Urinary bladder (tissue), 4 donors: ENCODE measurements around the gene TLN1. TPM values are rescaled to one million over a fixed set of nuclear protein-coding genes. Genes with fewer than 3 reads are reported as not detected.

Source experiments
- DNase-seq: peaks from one replicate; pipeline ENCODE4 v3.0.0-alpha.2; 2015; ENCODE audit errors: extremely low spot score
- H3K27ac ChIP-seq: one replicate; pipeline ENCODE4 v1.5.1; 2013; ENCODE audit warnings: low read depth, mild to moderate bottlenecking, moderate library complexity
- H3K36me3 ChIP-seq: one replicate; pipeline ENCODE4 v1.6.1; 2013; ENCODE audit warnings: mild to moderate bottlenecking, moderate library complexity; ENCODE audit not compliant: insufficient read depth
- H3K4me1 ChIP-seq: one replicate; pipeline ENCODE4 v1.6.1; 2013; ENCODE audit warnings: mild to moderate bottlenecking, moderate library complexity; ENCODE audit not compliant: insufficient read depth
- H3K4me3 ChIP-seq: one replicate; pipeline ENCODE4 v1.5.1; 2013; ENCODE audit warnings: low read depth, low read length
- WGBS: extraction: QIAGEN DNeasy Blood & Tissue Kit; methylation state at CpG from one replicate; pipeline ENCODE4 v1.1.7; 2013; 5-methylcytosine and 5-hydroxymethylcytosine counted together
- polyA plus RNA-seq: library from polyadenylated mRNA; stranded (reverse); fragments of 200-250 nt; gene quantifications from one replicate; pipeline ENCODE4 v1.2.3, GENCODE V29; 2013
- total RNA-seq: library from RNA; depleted of rRNA; stranded (reverse); fragments of >200 nt; gene quantifications from one replicate; pipeline ENCODE4 v1.2.3, GENCODE V29; 2014
- donor health status: healthy with polysubstance abuse.
- donor health status: healthy.

Gene TLN1
- total and polyA plus RNA-seq, 2 donors: 154 to 533 TPM

GRCh38 chr9:35675732-35676392, 56.1 kb downstream of the TLN1 start:
- H3K4me3 ChIP-seq: peak overlapping the region; percentile 37
- H3K4me1 ChIP-seq: peaks cover 2% of the 10 kb centered on the region
- H3K36me3 ChIP-seq: no peaks in the 10 kb centered on the region
- no peak overlapping the region for H3K27ac ChIP-seq
- 4% methylated on average over 51 of the region's 51 CpGs for WGBS
- peak; percentile 60 for DNase-seq

DNA sequence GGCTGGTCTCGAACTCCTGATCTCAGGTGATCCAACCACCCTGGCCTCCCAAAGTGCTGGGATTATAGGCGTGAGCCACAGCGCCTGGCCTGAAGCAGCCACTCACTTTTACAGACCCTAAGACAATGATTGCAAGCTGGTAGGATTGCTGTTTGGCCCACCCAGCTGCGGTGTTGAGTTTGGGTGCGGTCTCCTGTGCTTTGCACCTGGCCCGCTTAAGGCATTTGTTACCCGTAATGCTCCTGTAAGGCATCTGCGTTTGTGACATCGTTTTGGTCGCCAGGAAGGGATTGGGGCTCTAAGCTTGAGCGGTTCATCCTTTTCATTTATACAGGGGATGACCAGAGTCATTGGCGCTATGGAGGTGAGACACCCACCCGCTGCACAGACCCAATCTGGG, 56.8 kb downstream of the TLN1 start:
- Histone ChIP-seq H3K4me3 (peak overlapping the region; percentile 37), H3K36me3 (no peaks in the 10 kb centered on the region), H3K4me1 (peaks cover 2% of the 10 kb centered on the region), H3K27ac (no peak overlapping the region)
- DNase-seq: no peak
- 39% methylated on average over 13 of the region's 13 CpGs for WGBS

DNA sequence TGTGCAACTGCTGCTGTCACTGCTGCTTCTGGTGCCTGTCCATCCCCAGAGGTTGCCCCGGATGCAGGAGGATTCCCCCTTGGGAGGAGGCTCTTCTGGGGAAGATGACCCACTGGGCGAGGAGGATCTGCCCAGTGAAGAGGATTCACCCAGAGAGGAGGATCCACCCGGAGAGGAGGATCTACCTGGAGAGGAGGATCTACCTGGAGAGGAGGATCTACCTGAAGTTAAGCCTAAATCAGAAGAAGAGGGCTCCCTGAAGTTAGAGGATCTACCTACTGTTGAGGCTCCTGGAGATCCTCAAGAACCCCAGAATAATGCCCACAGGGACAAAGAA, 58.0 kb downstream of the TLN1 start:
- no peak for DNase-seq
- Histone ChIP-seq H3K4me1 (peaks cover 2% of the 10 kb centered on the region), H3K4me3 (no peak overlapping the region), H3K27ac (no peak overlapping the region), H3K36me3 (no peaks in the 10 kb centered on the region)
- whole genome bisulfite sequencing: 75% methylated on average over 3 of the region's 3 CpGs

GRCh38 chr9:35673132-35674024, 58.6 kb downstream of the TLN1 start, which contains the start of gene CA9:
Gene CA9 (plus strand): TSS chr9:35673928. CDS start chr9:35673960, 32 bp downstream.
- Histone ChIP-seq H3K4me3 (no peak within 1 kb of the TSS), H3K4me1 (peaks cover 2% of the 10 kb centered on the region), H3K36me3 (no peaks in the 10 kb centered on the region), H3K27ac (no peak within 1 kb of the TSS)
- 49% methylated on average over 10 of the region's 10 CpGs for WGBS
- DNase-seq: no peak

DNA sequence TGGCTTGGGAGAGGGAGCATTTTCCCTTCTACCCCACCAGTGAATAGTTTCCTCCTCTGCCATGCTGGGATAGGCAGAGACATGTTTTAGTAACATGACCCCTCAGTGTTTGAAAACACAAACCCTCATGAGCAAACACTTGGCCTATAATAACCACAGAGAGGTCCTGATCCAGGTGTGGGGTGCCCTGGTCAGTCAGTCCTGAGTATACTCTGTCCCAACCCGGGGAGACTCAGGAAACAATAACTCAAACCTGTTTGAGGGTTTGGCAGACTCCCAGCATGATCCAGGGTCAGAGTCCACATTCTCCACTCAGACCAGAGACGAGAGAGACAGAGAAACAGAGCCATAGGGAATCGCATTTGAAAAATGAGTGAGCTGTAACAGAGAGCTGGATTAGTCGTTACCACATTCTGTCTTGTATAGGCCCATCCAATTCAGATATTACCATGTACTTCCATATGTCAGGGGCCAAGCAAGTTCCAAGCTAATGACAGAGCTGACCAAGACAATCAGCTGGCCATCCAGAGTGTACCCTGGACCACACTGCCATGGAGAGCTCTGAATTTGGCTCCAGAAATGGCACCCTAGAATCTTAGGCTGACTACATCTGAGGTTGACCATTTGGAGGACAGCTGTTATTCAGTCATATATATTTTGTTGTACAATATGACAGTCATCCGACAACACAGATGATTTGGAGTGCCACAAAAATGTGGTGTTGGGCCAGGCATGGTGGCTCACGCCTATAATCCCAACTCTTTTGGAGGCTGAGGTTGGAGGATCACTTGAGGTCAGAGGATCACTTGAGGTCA, 62.5 kb downstream of the TLN1 start:
- no peaks in the 10 kb centered on the region for H3K36me3 ChIP-seq
- no peak for DNase-seq
- H3K4me3 ChIP-seq: no peak overlapping the region
- H3K4me1 ChIP-seq: no peaks in the 10 kb centered on the region
- WGBS: 71% methylated on average over 6 of the region's 6 CpGs
- no peak overlapping the region for H3K27ac ChIP-seq

DNA sequence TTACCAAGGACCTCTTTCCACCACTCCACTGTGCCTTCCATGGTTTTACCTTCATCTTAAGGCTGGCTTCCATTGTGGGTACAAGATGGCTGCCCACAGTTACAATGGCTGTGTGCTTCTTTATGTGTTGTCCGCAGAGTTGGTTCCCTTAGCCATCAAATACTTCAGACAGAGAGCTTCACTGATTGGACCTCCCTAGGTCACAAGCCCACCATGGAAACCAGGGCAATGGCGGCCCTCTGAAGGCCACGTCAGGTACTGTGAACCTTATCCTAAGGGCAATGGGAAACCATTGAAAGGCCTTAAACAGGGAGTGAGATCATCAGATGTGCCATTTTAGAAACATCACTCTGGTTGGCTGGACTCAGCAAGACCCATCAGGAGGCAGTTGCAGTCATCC, 64.1 kb downstream of the TLN1 start:
- H3K4me1 ChIP-seq: no peaks in the 10 kb centered on the region
- no peak overlapping the region for H3K4me3 ChIP-seq
- H3K36me3 ChIP-seq: no peaks in the 10 kb centered on the region
- DNase-seq: no peak
- WGBS: 94% methylated on average over 3 of the region's 3 CpGs
- no peak overlapping the region for H3K27ac ChIP-seq

DNA sequence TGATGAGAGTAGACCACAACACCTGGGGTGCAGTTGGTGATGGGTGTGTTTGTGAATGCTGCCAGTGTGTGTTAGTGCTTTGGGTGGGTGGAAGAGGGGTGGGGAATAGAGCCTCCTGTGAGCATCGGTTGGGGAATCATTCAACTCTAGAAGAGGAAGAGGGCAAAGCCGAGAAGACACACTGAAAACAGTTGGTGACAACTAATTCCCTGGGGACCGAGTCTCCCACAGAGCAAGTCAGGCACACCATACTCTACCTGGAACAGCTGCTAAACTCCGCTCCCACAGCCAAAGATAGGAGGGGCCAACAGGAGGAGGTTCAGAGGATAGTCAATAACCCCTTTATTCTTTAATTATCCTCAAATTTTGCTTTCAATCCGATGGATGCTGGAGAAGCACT, 65.4 kb downstream of the TLN1 start:
- Histone ChIP-seq H3K27ac (no peak overlapping the region), H3K4me1 (no peaks in the 10 kb centered on the region), H3K36me3 (no peaks in the 10 kb centered on the region), H3K4me3 (no peak overlapping the region)
- no peak for DNase-seq
- WGBS: 91% methylated on average over 5 of the region's 5 CpGs

- Histone ChIP-seq H3K4me3 (no peak overlapping the region), H3K27ac (no peak overlapping the region), H3K36me3 (no peaks in the 10 kb centered on the region), H3K4me1 (no peaks in the 10 kb centered on the region)
- no peak for DNase-seq
- WGBS: 59% methylated on average over 1 of the region's 1 CpG
Observed at GRCh38 chr9:35666045-35666444, 66.0 kb downstream of the TLN1 start.

DNA sequence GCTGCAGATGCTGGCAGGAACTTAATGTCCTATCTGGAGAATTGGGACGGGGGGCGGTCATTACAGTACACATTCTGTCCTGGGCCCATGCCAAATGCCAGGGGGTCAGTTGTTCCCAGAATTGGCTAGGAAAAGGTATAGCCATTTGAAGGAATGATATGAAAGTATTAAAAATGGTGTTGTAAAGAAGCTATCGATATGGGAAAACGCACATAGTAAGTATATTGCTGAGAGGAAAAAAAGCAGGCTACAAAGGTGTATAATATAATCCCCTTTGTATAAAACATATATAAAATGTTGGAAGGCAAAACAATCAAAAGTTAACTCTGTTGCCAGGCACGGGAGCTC, 66.5 kb downstream of the TLN1 start:
- peak overlapping the region; percentile 51 for H3K4me3 ChIP-seq
- H3K4me1 ChIP-seq: no peaks in the 10 kb centered on the region
- H3K27ac ChIP-seq: peak overlapping the region; percentile 19
- no peaks in the 10 kb centered on the region for H3K36me3 ChIP-seq
- no peak for DNase-seq
- 26% methylated on average over 5 of the region's 5 CpGs for WGBS

- no peaks in the 10 kb centered on the region for H3K4me1 ChIP-seq
- WGBS: 5% methylated on average over 58 of the region's 58 CpGs
- H3K36me3 ChIP-seq: no peaks in the 10 kb centered on the region
- H3K27ac ChIP-seq: peak within 1 kb of the TSS; percentile 19
- peak within 1 kb of the TSS; percentile 51 for H3K4me3 ChIP-seq
- no peak for DNase-seq
Observed at GRCh38 chr9:35664531-35665470, 67.2 kb downstream of the TLN1 start, which contains the start of gene ARHGEF39. Gene ARHGEF39 (minus strand): TSS chr9:35665195. CDS start chr9:35665169, 26 bp downstream.

DNA sequence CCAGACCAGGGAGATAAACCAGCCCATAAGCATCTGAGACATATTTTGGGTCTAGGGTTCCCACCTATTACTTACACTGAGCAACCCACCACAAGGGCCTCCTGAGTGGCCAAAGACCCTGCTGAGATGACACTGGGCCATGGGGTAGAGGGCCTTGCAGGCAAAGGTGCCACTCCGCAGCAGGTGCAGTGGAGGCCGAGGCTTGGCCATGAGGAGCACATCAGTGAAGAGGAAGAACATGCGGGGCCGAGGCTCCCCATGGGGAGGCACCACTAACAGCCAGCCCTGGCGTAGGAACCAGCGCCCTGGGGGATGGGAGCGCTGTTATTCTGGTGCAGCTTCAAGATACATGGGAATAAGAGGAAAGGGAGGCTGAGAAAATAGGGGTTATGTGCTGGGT, 69.6 kb downstream of the TLN1 start:
- DNase-seq: no peak
- 87% methylated on average over 7 of the region's 7 CpGs for WGBS
- Histone ChIP-seq H3K4me1 (no peaks in the 10 kb centered on the region), H3K36me3 (no peaks in the 10 kb centered on the region), H3K27ac (no peak overlapping the region), H3K4me3 (no peak overlapping the region)

DNA sequence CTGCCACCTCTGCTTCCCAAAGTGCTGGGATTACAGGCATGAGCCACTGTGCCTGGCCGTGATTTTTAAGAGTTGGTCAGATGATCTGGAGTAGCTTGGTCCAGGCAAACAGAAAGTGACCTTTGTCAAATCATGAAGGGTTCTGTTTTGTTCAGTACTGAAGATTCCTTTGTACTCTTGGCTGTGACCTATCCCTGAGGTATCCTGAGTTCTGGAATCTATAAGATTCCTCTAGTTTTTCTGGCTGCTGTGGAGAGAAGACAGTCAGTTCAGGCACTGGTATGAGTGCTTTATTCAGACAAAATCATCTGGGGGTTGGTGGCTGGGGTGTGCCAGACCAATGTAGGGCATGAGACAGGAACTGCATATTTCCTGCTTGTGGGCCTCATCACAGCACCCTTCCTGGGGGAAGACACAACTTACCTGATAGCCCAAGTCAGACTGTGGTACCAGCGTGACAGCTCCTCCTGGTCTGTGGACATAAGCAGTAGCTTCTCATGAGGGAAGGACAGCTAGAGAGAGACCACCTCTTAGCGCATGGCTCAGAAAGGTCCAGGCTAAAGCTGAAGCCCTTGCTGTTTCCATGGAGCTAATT, 70.1 kb downstream of the TLN1 start:
- Histone ChIP-seq H3K4me1 (no peaks in the 10 kb centered on the region), H3K27ac (no peak overlapping the region)

More for the DNA sequence above, 70.1 kb downstream of the TLN1 start:
- Histone ChIP-seq H3K36me3 (no peaks in the 10 kb centered on the region), H3K4me3 (no peak overlapping the region)
- 66% methylated on average over 3 of the region's 3 CpGs for WGBS
- no peak for DNase-seq
